Trophoblast cell (in vitro differentiated cells and primary cell): ENCODE data around the gene B9D2.
"Not testable (repeated sequence)": the region's sequence is repeated elsewhere in the genome, so short reads cannot be mapped to it uniquely, and the experiment has no call there.

Experiments
- DNase-seq, 2 donors: peaks; one replicate each; pipeline ENCODE4 v3.0.0-alpha.2; 2016
- H2AFZ ChIP-seq: 2 replicates; pipeline ENCODE4 v1.6.1; 2013; ENCODE audit warnings: low read length, moderate library complexity, mild to moderate bottlenecking; ENCODE audit not compliant: insufficient read depth, poor library complexity
- H2AK5ac ChIP-seq: 2 replicates; pipeline ENCODE4 v1.6.1; 2013; ENCODE audit warnings: mild to moderate bottlenecking, low read length
- H2BK120ac ChIP-seq: 2 replicates; pipeline ENCODE4 v1.6.1; 2013; ENCODE audit warnings: low read length, mild to moderate bottlenecking, moderate library complexity; ENCODE audit not compliant: insufficient read depth, poor library complexity
- H2BK12ac ChIP-seq: 2 replicates; pipeline ENCODE4 v1.6.1; 2013; ENCODE audit warnings: mild to moderate bottlenecking, low read length, moderate library complexity
- H2BK5ac ChIP-seq: 2 replicates; pipeline ENCODE4 v1.6.1; 2013; ENCODE audit warnings: low read length, low read depth, moderate library complexity, mild to moderate bottlenecking; ENCODE audit not compliant: poor library complexity
- H3K14ac ChIP-seq: 2 replicates; pipeline ENCODE4 v1.6.1; 2013; ENCODE audit warnings: mild to moderate bottlenecking, low read length
- H3K18ac ChIP-seq: 2 replicates; pipeline ENCODE4 v1.6.1; 2013; ENCODE audit warnings: mild to moderate bottlenecking, low read length
- H3K23ac ChIP-seq: 2 replicates; pipeline ENCODE4 v1.6.1; 2013; ENCODE audit warnings: low read length
- H3K27ac ChIP-seq: 2 replicates; pipeline ENCODE4 v1.5.1; 2013; ENCODE audit warnings: low read depth, mild to moderate bottlenecking, inconsistent platforms, low read length, moderate library complexity
- H3K27me3 ChIP-seq: 2 replicates; pipeline ENCODE4 v1.6.1; 2013; ENCODE audit warnings: inconsistent platforms, mild to moderate bottlenecking, low read length, moderate library complexity; ENCODE audit not compliant: insufficient read depth
- H3K36me3 ChIP-seq, 2 experiments: 1 replicate in 1 of 2; 2 replicates in 1 of 2; pipeline ENCODE4 v1.6.1; 2013; ENCODE audit warnings: low read length in 2 of 2, mild to moderate bottlenecking in 2 of 2, moderate library complexity in 1 of 2; ENCODE audit not compliant: insufficient read depth in 2 of 2, control insufficient read depth in 1 of 2
- H3K4ac ChIP-seq: 2 replicates; pipeline ENCODE4 v1.6.1; 2013; ENCODE audit warnings: low read depth, mild to moderate bottlenecking, low read length, moderate library complexity
- H3K4me1 ChIP-seq, 2 experiments: 1 replicate in 1 of 2; 2 replicates in 1 of 2; pipeline ENCODE4 v1.6.1; 2013; ENCODE audit warnings: low read length in 2 of 2, mild to moderate bottlenecking in 2 of 2, moderate library complexity in 1 of 2; ENCODE audit not compliant: insufficient read depth in 2 of 2, control insufficient read depth in 1 of 2
- H3K4me2 ChIP-seq: 2 replicates; pipeline ENCODE4 v1.6.1; 2013; ENCODE audit warnings: inconsistent platforms, mild to moderate bottlenecking, low read length, moderate library complexity
- H3K4me3 ChIP-seq: 2 replicates; pipeline ENCODE4 v1.5.1; 2013; ENCODE audit warnings: mild to moderate bottlenecking, low read depth, low read length, inconsistent platforms
- H3K79me1 ChIP-seq: one replicate; pipeline ENCODE4 v1.6.1; 2013; ENCODE audit warnings: low read length
- H3K79me2 ChIP-seq: 2 replicates; pipeline ENCODE4 v1.6.1; 2013; ENCODE audit warnings: low read length, mild to moderate bottlenecking; ENCODE audit not compliant: control insufficient read depth, insufficient read depth, poor library complexity
- H3K9ac ChIP-seq: 2 replicates; pipeline ENCODE4 v1.6.1; 2013; ENCODE audit warnings: mild to moderate bottlenecking, low read length
- H3K9me3 ChIP-seq: 2 replicates; pipeline ENCODE4 v1.6.1; 2013; ENCODE audit warnings: low read depth, mild to moderate bottlenecking, control low read depth, inconsistent platforms, low read length; ENCODE audit not compliant: insufficient read depth
- H4K12ac ChIP-seq: 2 replicates; pipeline ENCODE4 v1.6.1; 2013; ENCODE audit warnings: low read depth, mild to moderate bottlenecking, low read length, moderate library complexity
- H4K8ac ChIP-seq: 2 replicates; pipeline ENCODE4 v1.6.1; 2013; ENCODE audit warnings: low read depth, mild to moderate bottlenecking, low read length, moderate library complexity
- H4K91ac ChIP-seq: one replicate; pipeline ENCODE4 v1.6.1; 2013; ENCODE audit warnings: low read depth, mild to moderate bottlenecking, low read length, moderate library complexity
- WGBS: extraction: QIAGEN DNeasy Blood & Tissue Kit; methylation state at CpG from one replicate; pipeline ENCODE4 v1.1.7; 2013; ENCODE audit warnings: missing lambda C conversion rate; ENCODE audit not compliant: insufficient read length, insufficient coverage; ENCODE audit errors: extremely low coverage; 5-methylcytosine and 5-hydroxymethylcytosine counted together

B9D2 gene

GRCh38 chr19:41346916-41347315, 17.0 kb downstream of the B9D2 start:
- not testable (repeated sequence) for H3K9ac ChIP-seq, H3K79me1 ChIP-seq, H2BK12ac ChIP-seq, H3K79me2 ChIP-seq, H4K8ac ChIP-seq, H2BK5ac ChIP-seq, H3K4ac ChIP-seq, H3K23ac ChIP-seq, H4K91ac ChIP-seq, DNase-seq, H3K27ac ChIP-seq, H3K9me3 ChIP-seq, H2AFZ ChIP-seq, H3K18ac ChIP-seq, H3K4me1 ChIP-seq, H2BK120ac ChIP-seq, H3K14ac ChIP-seq, H2AK5ac ChIP-seq, H3K4me2 ChIP-seq, H3K4me3 ChIP-seq, H4K12ac ChIP-seq, H3K27me3 ChIP-seq
- no CpG with 5 or more reads among the region's 9 CpGs for WGBS
- peaks cover 45 to 47% of the 10 kb centered on the region in 2 experiments for H3K36me3 ChIP-seq

GRCh38 chr19:41344162-41344561, 19.8 kb downstream of the B9D2 start:
- Histone ChIP-seq H2BK5ac (no peak overlapping the region), H3K4ac (no peak overlapping the region), H2AK5ac (no peak overlapping the region), H4K12ac (no peak overlapping the region), H3K23ac (no peak overlapping the region), H3K27ac (no peak overlapping the region), H2AFZ (no peak overlapping the region), H3K79me2 (no peaks in the 10 kb centered on the region), H3K4me2 (no peak overlapping the region), H3K79me1 (no peaks in the 10 kb centered on the region), H3K18ac (no peak overlapping the region), H3K14ac (no peak overlapping the region), H3K27me3 (no peaks in the 10 kb centered on the region), H3K4me1 (no peaks in the 10 kb centered on the region), H3K36me3 (peaks cover 57 to 65% of the 10 kb centered on the region in 2 experiments), H4K91ac (no peak overlapping the region), H4K8ac (no peak overlapping the region), H3K9me3 (no peaks in the 10 kb centered on the region), H2BK120ac (no peak overlapping the region), H2BK12ac (no peak overlapping the region), H3K4me3 (no peak overlapping the region), H3K9ac (no peak overlapping the region)
- no CpG with 5 or more reads among the region's 2 CpGs for WGBS
- no peak for DNase-seq

GRCh38 chr19:41341669-41342490, 22.1 kb downstream of the B9D2 start:
- Histone ChIP-seq H3K4me2 (no peak overlapping the region), H3K79me1 (no peaks in the 10 kb centered on the region), H3K4me3 (no peak overlapping the region), H3K18ac (no peak overlapping the region), H3K36me3 (peaks cover 61 to 73% of the 10 kb centered on the region in 2 experiments), H2BK120ac (no peak overlapping the region), H2BK5ac (no peak overlapping the region), H3K9me3 (no peaks in the 10 kb centered on the region), H4K12ac (no peak overlapping the region), H4K8ac (no peak overlapping the region), H3K4me1 (no peaks in the 10 kb centered on the region), H4K91ac (no peak overlapping the region), H3K27ac (no peak overlapping the region), H2BK12ac (no peak overlapping the region), H3K14ac (no peak overlapping the region), H3K9ac (no peak overlapping the region), H2AFZ (no peak overlapping the region), H2AK5ac (no peak overlapping the region), H3K4ac (no peak overlapping the region), H3K79me2 (no peaks in the 10 kb centered on the region), H3K23ac (no peak overlapping the region), H3K27me3 (no peaks in the 10 kb centered on the region)
- peak; percentile 67 to 77 for DNase-seq
- no CpG with 5 or more reads among the region's 20 CpGs for WGBS

GRCh38 chr19:41339936-41340335, 24.0 kb downstream of the B9D2 start:
- Histone ChIP-seq H2BK12ac (no peak overlapping the region), H2BK5ac (no peak overlapping the region), H3K9me3 (no peaks in the 10 kb centered on the region), H3K27ac (no peak overlapping the region), H2BK120ac (no peak overlapping the region), H3K27me3 (no peaks in the 10 kb centered on the region), H4K91ac (no peak overlapping the region), H2AFZ (no peak overlapping the region), H4K12ac (no peak overlapping the region), H4K8ac (no peak overlapping the region), H3K36me3 (peaks cover 60 to 70% of the 10 kb centered on the region in 2 experiments), H3K4me1 (no peaks in the 10 kb centered on the region), H2AK5ac (no peak overlapping the region), H3K9ac (no peak overlapping the region), H3K23ac (no peak overlapping the region), H3K79me2 (no peaks in the 10 kb centered on the region), H3K79me1 (no peaks in the 10 kb centered on the region), H3K4ac (no peak overlapping the region), H3K4me2 (no peak overlapping the region), H3K18ac (no peak overlapping the region), H3K4me3 (no peak overlapping the region), H3K14ac (no peak overlapping the region)
- peak; percentile 51 to 93 for DNase-seq
- WGBS: no CpG with 5 or more reads among the region's 5 CpGs
